LNCaP clone FGC (cell line): ENCODE results near the gene CFAP251.

Source experiments
- DNase-seq: peaks from one replicate; pipeline ENCODE4 v3.0.0-alpha.2; 2011; ENCODE audit warnings: low read depth
- H3K4me3 ChIP-seq: 2 replicates; pipeline ENCODE4 v1.5.1; 2011; ENCODE audit warnings: mild to moderate bottlenecking, low read depth, low read length, control low read depth
- TF ChIP-seq, protein P1 (sequence below): IDR thresholded peaks from 2 replicates; pipeline ENCODE4 v1.5.1; 2012; ENCODE audit warnings: mild to moderate bottlenecking; ENCODE audit not compliant: control insufficient read depth, insufficient read depth; ENCODE audit errors: extremely low read depth

The CFAP251 gene

GRCh38 chr12:121946313-121947025 lies 28.1 kb downstream of the CFAP251 start:
- no peak overlapping the region for H3K4me3 ChIP-seq
- DNase-seq: no peak
- TF ChIP-seq, protein P1, sequence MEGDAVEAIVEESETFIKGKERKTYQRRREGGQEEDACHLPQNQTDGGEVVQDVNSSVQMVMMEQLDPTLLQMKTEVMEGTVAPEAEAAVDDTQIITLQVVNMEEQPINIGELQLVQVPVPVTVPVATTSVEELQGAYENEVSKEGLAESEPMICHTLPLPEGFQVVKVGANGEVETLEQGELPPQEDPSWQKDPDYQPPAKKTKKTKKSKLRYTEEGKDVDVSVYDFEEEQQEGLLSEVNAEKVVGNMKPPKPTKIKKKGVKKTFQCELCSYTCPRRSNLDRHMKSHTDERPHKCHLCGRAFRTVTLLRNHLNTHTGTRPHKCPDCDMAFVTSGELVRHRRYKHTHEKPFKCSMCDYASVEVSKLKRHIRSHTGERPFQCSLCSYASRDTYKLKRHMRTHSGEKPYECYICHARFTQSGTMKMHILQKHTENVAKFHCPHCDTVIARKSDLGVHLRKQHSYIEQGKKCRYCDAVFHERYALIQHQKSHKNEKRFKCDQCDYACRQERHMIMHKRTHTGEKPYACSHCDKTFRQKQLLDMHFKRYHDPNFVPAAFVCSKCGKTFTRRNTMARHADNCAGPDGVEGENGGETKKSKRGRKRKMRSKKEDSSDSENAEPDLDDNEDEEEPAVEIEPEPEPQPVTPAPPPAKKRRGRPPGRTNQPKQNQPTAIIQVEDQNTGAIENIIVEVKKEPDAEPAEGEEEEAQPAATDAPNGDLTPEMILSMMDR: no peak

- TF ChIP-seq, protein P1: no peak
- no peak overlapping the region for H3K4me3 ChIP-seq
- no peak for DNase-seq
These were observed 29.6 kb downstream of the CFAP251 start for GRCh38 chr12:121947981-121948380.

GRCh38 chr12:121949648-121950397 lies 31.4 kb downstream of the CFAP251 start:
- TF ChIP-seq, protein P1: no peak
- no peak overlapping the region for H3K4me3 ChIP-seq
- no peak for DNase-seq

GRCh38 chr12:121953117-121953692 lies 34.8 kb downstream of the CFAP251 start:
- DNase-seq: no peak
- TF ChIP-seq, protein P1: no peak
- no peak overlapping the region for H3K4me3 ChIP-seq

- no peak for DNase-seq
These were observed 35.3 kb downstream of the CFAP251 start for GRCh38 chr12:121953695-121954094.

DNA sequence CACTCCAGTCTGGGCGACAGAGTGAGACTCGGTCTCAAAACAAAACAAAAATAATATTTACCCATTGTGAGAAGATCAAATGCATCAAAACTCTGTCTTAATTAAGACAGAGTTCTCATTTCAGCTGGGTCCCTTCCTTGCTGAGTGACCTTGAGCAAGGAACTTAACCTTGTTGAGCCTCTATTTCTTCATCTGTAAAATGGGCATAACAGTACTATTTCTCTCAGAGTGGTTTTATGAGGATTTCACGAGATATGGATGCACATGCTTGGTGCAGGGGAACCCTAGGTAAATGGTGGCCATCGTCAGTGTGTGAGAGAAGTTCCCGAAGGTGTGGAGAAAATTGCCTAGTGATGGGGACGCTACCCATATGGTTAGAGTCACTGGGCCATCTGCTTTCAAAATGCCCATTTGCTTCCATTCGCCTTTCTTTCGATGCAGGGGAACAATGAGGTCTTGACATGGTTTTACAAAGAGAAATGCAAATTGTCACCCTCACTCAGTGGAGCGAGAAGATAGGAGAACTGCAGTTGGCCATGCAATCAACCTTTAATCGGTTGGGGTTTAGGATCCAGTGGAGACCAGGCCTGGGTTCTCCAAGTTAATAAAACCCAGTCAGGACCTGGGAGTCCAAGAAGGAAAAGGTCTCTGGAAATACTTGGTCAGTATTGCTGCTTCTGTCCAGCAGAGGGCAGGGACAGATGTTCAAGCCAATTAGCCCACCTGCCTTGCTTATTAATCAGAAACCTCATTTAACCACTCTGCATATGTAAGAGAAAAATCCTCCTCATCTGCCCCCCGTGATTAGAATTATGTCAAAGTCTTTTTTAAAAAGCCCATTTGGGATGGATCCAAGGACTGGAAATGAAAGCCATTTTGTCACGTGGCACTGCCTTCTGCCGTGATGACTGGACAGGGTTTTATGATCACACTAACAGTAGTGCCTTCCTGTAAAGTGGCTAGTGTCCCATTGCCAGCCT lies 37.2 kb downstream of the CFAP251 start:
- DNase-seq: no peak
- TF ChIP-seq, protein P1: peak; percentile 53

More at GRCh38 chr12:121953695-121954094, 35.3 kb downstream of the CFAP251 start:
- no peak overlapping the region for H3K4me3 ChIP-seq
- TF ChIP-seq, protein P1: no peak

More for the DNA sequence above, 37.2 kb downstream of the CFAP251 start:
- no peak overlapping the region for H3K4me3 ChIP-seq
